DND-41 (cell line): ENCODE measurements around the gene ERBB2.

ENCODE experiments used
- ATAC-seq: fragments of 200-7000 bp; cut with Tn5 transposase; 3 replicates; pipeline ENCODE4 v1.9.1; 2021; ENCODE audit warnings: low read depth; ENCODE audit not compliant: insufficient read depth
- DNase-seq: peaks from one replicate; pipeline ENCODE4 v3.0.0-alpha.2; 2020
- H2AFZ ChIP-seq: 2 replicates; pipeline ENCODE4 v1.6.0; 2012; ENCODE audit warnings: low read depth, low read length
- H3K27ac ChIP-seq: 2 replicates; pipeline ENCODE4 v1.5.1; 2012; ENCODE audit warnings: low read length, inconsistent platforms
- H3K27me3 ChIP-seq: fragments of 200-600 bp; sonication (generic); 2 replicates; pipeline ENCODE4 v1.6.0; 2012; ENCODE audit warnings: low read length, mild to moderate bottlenecking, inconsistent platforms; ENCODE audit not compliant: insufficient read depth, poor library complexity
- H3K36me3 ChIP-seq: 2 replicates; pipeline ENCODE4 v1.5.1; 2012; ENCODE audit warnings: low read length, inconsistent platforms; ENCODE audit not compliant: insufficient read depth
- H3K4me1 ChIP-seq: 2 replicates; pipeline ENCODE4 v1.5.1; 2012; ENCODE audit warnings: mild to moderate bottlenecking, low read length; ENCODE audit not compliant: insufficient read depth
- H3K4me2 ChIP-seq: 2 replicates; pipeline ENCODE4 v1.6.0; 2012; ENCODE audit warnings: mild to moderate bottlenecking, moderate library complexity, low read length, inconsistent platforms; ENCODE audit not compliant: insufficient read depth
- H3K4me3 ChIP-seq, 2 experiments: fragments of 200-600 bp in 1 of 2; shearing (Covaris generic) in 1 of 2; 2 replicates each; pipeline ENCODE4 v1.5.1; 2012 to 2016; ENCODE audit warnings: inconsistent platforms in 2 of 2, low read length in 2 of 2, mild to moderate bottlenecking in 2 of 2, low read depth in 1 of 2, moderate library complexity in 1 of 2
- H3K79me2 ChIP-seq: 2 replicates; pipeline ENCODE4 v1.6.0; 2012; ENCODE audit warnings: low read length, inconsistent platforms; ENCODE audit not compliant: insufficient read depth
- H3K9ac ChIP-seq: 2 replicates; pipeline ENCODE4 v1.6.0; 2012; ENCODE audit warnings: low read depth, mild to moderate bottlenecking, inconsistent platforms, low read length, moderate library complexity
- H3K9me3 ChIP-seq: 2 replicates; pipeline ENCODE4 v1.5.1; 2012; ENCODE audit warnings: low read length, moderate library complexity, mild to moderate bottlenecking, inconsistent platforms; ENCODE audit not compliant: insufficient read depth, severe bottlenecking
- H4K20me1 ChIP-seq: 2 replicates; pipeline ENCODE4 v1.6.0; 2012; ENCODE audit warnings: low read length; ENCODE audit not compliant: insufficient read depth
- CTCF ChIP-seq: IDR thresholded peaks from 2 replicates; pipeline ENCODE4 v1.5.1; 2012; ENCODE audit warnings: borderline replicate concordance, low read length, moderate library complexity, mild to moderate bottlenecking; ENCODE audit not compliant: poor library complexity, severe bottlenecking; ENCODE audit errors: extremely low read depth
- EZH2 ChIP-seq: IDR thresholded peaks from 3 replicates; pipeline ENCODE4 v1.6.1; 2012; ENCODE audit warnings: borderline replicate concordance, low read depth, mild to moderate bottlenecking, moderate library complexity, low read length, inconsistent platforms; ENCODE audit not compliant: severe bottlenecking

The ERBB2 gene

GRCh38 chr17:39684369-39685192 lies 15.3 kb upstream of the ERBB2 start:
- H3K36me3 ChIP-seq: peaks cover 6% of the 10 kb centered on the region; the same call in 1 of the 2 replicates
- H3K9ac ChIP-seq: no peak overlapping the region
- H3K27me3 ChIP-seq: no peaks in the 10 kb centered on the region
- peaks cover 30% of the 10 kb centered on the region for H3K4me1 ChIP-seq
- no peaks in the 10 kb centered on the region for H3K79me2 ChIP-seq
- H3K4me2 ChIP-seq: no peak overlapping the region
- H3K4me3 ChIP-seq: no peak overlapping the region
- DNase-seq: no peak
- no peaks in the 10 kb centered on the region for H4K20me1 ChIP-seq
- ATAC-seq: no peak
- TF ChIP-seq EZH2 (no peak), CTCF (no peak)
- no peak overlapping the region for H2AFZ ChIP-seq
- H3K27ac ChIP-seq: no peak overlapping the region
- H3K9me3 ChIP-seq: no peaks in the 10 kb centered on the region

- Histone ChIP-seq H3K9ac (peak overlapping the region; percentile 74), H3K4me2 (peak overlapping the region; percentile 93), H3K27me3 (no peaks in the 10 kb centered on the region), H3K9me3 (no peaks in the 10 kb centered on the region), H3K79me2 (no peaks in the 10 kb centered on the region), H3K27ac (peak overlapping the region; percentile 85), H2AFZ (peak overlapping the region; percentile 67), H3K36me3 (peaks cover 6% of the 10 kb centered on the region; the same call in 1 of the 2 replicates), H4K20me1 (no peaks in the 10 kb centered on the region), H3K4me1 (peaks cover 25% of the 10 kb centered on the region), H3K4me3 (peak overlapping the region; percentile 77 to 80; a peak in 3 of 4 replicates)
- DNase-seq (no peak), ATAC-seq (no peak)
- TF ChIP-seq EZH2 (no peak), CTCF (no peak)
Observed at GRCh38 chr17:39687101-39687545, 12.7 kb upstream of the ERBB2 start.

GRCh38 chr17:39687546-39688474 lies 12.1 kb upstream of the ERBB2 start, which contains the start of gene PGAP3:
PGAP3 (minus strand) TSS chr17:39688057; CDS start chr17:39688014, 43 bp downstream.
- Histone ChIP-seq H3K4me1 (peaks cover 25% of the 10 kb centered on the region), H3K9me3 (no peaks in the 10 kb centered on the region), H3K36me3 (peaks cover 6% of the 10 kb centered on the region; the same call in 1 of the 2 replicates), H3K9ac (peak within 1 kb of the TSS; percentile 74), H3K27me3 (no peaks in the 10 kb centered on the region), H4K20me1 (no peaks in the 10 kb centered on the region), H3K4me2 (peak within 1 kb of the TSS; percentile 93), H3K27ac (peak within 1 kb of the TSS; percentile 85), H3K79me2 (no peaks in the 10 kb centered on the region), H2AFZ (peak within 1 kb of the TSS; percentile 67), H3K4me3 (peak within 1 kb of the TSS; percentile 77 to 80)
- TF ChIP-seq CTCF: peak; percentile 24
- TF ChIP-seq EZH2: no peak
- DNase-seq: peak; percentile 92
- ATAC-seq: peak; percentile 95
